ENCODE results near the gene C1orf21.

The C1orf21 gene

DNA sequence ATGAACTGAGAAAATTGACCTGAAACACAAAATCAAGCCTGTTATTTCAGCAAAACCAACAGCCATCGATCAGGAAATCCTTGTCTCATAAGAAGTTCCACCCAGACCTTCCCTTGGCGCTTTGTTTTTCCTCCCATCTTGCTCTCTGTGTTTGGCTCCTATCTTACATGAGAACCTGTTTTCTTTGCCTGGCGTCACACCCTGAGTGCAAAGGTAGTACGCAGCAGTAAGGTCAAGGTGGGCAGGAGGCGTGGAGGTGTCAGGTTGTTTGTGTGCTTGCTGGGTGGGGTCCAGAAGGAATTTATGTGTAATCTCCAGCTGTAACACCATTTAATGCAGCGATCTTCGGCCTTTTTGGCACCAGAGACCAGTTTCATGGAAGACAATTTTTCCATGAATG lies 50.5 kb downstream of the C1orf21 start:
- H3K4me3 ChIP-seq (ENCODE audit: low read depth, low read length) = no peak overlapping the region
- TF ChIP-seq, protein P1, sequence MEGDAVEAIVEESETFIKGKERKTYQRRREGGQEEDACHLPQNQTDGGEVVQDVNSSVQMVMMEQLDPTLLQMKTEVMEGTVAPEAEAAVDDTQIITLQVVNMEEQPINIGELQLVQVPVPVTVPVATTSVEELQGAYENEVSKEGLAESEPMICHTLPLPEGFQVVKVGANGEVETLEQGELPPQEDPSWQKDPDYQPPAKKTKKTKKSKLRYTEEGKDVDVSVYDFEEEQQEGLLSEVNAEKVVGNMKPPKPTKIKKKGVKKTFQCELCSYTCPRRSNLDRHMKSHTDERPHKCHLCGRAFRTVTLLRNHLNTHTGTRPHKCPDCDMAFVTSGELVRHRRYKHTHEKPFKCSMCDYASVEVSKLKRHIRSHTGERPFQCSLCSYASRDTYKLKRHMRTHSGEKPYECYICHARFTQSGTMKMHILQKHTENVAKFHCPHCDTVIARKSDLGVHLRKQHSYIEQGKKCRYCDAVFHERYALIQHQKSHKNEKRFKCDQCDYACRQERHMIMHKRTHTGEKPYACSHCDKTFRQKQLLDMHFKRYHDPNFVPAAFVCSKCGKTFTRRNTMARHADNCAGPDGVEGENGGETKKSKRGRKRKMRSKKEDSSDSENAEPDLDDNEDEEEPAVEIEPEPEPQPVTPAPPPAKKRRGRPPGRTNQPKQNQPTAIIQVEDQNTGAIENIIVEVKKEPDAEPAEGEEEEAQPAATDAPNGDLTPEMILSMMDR (IDR thresholded peaks at IDR 0.05; ENCODE audit: control insufficient read depth, extremely low read depth, insufficient read depth) = no peak
- DNase-seq (ENCODE audit: low read depth) = no peak

DNA sequence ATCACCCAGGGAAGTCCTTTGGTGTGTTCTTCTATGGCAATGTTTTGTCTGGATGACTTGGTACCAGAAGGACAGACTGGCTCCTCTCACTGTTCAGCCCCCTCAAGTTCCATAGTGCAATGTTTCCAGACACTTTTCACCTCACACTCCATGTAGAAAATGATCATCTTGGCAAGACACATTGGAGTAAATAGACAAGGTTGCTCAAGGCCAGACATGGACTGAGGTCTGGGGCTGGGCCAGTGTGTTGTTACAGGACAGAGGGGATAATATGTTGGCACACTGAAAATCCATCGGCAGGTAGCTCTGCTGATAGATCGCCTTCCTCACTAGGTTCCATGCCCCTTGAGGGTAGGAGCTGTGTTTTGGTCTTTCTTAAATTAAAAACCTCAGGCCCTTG lies 51.5 kb downstream of the C1orf21 start:
- no peak for DNase-seq (ENCODE audit: low read depth)
- H3K4me3 ChIP-seq (ENCODE audit: low read depth, low read length) = no peak overlapping the region
- TF ChIP-seq, protein P1 (IDR thresholded peaks at IDR 0.05; ENCODE audit: control insufficient read depth, extremely low read depth, insufficient read depth) = no peak

DNA sequence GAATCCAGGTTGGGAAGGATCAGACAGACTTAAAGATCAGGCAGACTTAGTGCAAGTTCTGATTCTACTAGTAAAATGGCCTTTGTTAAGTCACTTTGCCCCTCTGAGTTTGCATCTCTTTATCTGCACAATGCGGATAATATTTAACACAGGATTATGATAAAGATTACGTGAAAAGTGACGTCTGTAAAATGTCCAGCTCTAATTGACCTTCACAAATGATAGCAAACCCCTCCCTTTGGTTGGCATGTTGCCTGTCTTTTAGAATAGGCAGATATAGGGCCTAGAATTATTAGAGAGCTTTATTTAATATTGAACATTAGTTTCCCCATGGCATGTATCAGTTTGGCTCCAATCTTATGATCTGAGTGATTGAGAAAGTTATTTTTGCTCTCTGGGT lies 55.4 kb downstream of the C1orf21 start:
- DNase-seq (ENCODE audit: low read depth) = no peak
- no peak overlapping the region for H3K4me3 ChIP-seq (ENCODE audit: low read depth, low read length)
- TF ChIP-seq, protein P1 (IDR thresholded peaks at IDR 0.05; ENCODE audit: control insufficient read depth, extremely low read depth, insufficient read depth) = no peak

DNA sequence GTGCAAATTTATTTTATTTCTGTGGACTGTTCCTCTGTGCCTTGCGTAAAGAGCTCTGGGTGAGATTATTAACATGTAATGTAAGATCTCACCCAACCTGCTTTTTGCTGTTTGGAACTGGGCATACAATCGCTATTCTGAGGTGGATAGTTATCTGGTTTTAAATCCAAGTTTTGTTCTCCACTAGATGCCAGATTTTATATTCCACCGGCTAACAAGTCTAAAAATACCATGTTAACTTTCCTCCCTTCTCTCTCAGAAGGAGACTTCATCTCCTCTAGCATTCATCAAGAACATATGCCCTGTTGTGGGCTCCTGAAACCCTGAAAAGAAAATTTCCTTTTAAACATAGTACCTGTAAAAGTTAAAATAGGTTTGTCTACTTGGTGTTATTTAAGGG lies 56.4 kb downstream of the C1orf21 start:
- no peak overlapping the region for H3K4me3 ChIP-seq (ENCODE audit: low read depth, low read length)
- TF ChIP-seq, protein P1 (IDR thresholded peaks at IDR 0.05; ENCODE audit: control insufficient read depth, extremely low read depth, insufficient read depth) = no peak
- DNase-seq (ENCODE audit: low read depth) = no peak

DNA sequence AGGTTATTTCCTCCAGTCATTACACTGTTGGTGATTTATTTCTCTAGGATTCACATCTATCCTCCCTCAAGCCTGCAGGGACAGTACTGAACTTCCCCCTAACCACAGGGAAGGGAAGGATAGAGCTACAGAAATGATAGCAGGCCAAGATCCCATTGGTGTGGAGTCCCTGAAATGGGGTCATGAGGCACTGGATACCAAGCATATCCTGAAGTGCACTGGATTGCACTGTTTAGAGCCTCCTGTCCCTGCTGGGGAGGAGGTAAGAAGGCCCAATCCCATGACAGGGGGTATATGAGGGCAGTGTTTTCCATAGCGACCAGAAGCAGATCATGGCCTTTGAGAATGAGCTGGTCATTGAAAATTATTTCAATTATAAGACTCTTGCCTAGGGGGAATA lies 56.8 kb downstream of the C1orf21 start:
- TF ChIP-seq, protein P1 (IDR thresholded peaks at IDR 0.05; ENCODE audit: control insufficient read depth, extremely low read depth, insufficient read depth) = no peak
- DNase-seq (ENCODE audit: low read depth) = no peak

DNA sequence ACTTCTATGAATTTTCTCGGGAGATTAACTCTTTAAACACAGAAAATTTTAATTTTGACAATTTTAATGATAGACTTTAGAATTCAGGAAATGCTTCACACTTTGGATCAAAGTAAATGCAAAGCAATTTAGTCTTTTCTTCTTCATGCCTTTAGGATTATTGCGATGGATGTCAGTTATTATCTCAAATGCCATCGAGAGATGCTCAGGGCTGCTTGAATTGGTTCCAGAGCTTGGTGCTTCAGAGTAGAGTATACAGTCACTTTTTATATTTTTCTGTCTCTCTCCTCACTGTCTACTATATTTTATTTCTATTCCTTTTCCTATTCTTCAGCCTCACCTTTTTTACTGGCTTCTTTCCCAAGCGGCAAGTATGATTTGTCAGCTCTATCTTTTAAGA lies 59.2 kb downstream of the C1orf21 start:
- DNase-seq (ENCODE audit: low read depth) = no peak
- TF ChIP-seq, protein P1 (IDR thresholded peaks at IDR 0.05; ENCODE audit: control insufficient read depth, extremely low read depth, insufficient read depth) = no peak
- no peak overlapping the region for H3K4me3 ChIP-seq (ENCODE audit: low read depth, low read length)

More for the DNA sequence above, 56.8 kb downstream of the C1orf21 start:
- H3K4me3 ChIP-seq (ENCODE audit: low read depth, low read length) = no peak overlapping the region

DNA sequence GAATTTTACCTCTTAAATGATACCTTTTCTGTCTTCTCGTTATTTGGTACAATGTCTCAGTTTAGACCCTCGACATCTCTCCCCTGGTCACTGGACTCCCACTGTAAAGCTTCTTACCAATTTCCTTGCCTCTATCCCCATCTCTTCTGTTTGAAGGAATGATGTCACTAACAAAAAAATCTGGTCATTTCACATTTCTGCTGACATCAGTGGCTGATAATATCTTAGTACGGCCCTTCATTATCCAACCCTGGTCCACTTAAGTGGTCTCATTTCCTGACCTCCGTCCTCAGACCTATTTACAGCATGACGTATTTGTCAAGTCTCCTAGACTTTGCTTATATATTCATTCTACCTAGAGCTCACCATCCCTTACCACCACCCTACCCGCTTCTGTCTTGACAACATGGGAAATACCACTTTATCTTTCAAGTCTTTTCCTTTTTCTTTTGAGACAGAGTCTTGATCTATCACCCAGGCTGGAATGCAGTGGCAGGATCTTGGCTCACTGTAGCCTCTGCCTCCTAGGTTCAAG lies 60.9 kb downstream of the C1orf21 start:
- DNase-seq (ENCODE audit: low read depth) = no peak
- H3K4me3 ChIP-seq (ENCODE audit: low read depth, low read length) = no peak overlapping the region
- TF ChIP-seq, protein P1 (IDR thresholded peaks at IDR 0.05; ENCODE audit: control insufficient read depth, extremely low read depth, insufficient read depth) = no peak

Data from LNCaP clone FGC (cell line).